Mucosa of stomach (tissue), 1 donor: Measurements from ENCODE around the gene TULP3.

Experiments used
- H3K27me3 ChIP-seq: one replicate; pipeline ENCODE4 v1.7.0; 2013; ENCODE audit warnings: mild to moderate bottlenecking, low read length; ENCODE audit not compliant: control insufficient read depth, insufficient read depth
- H3K36me3 ChIP-seq: one replicate; pipeline ENCODE4 v1.7.0; 2013; ENCODE audit warnings: low read length; ENCODE audit not compliant: control insufficient read depth, insufficient read depth
- H3K4me1 ChIP-seq: one replicate; pipeline ENCODE4 v1.7.0; 2013; ENCODE audit warnings: mild to moderate bottlenecking, low read length; ENCODE audit not compliant: control insufficient read depth, insufficient read depth
- H3K4me3 ChIP-seq: one replicate; pipeline ENCODE4 v1.7.0; 2013; ENCODE audit warnings: low read length
- H3K9ac ChIP-seq: one replicate; pipeline ENCODE4 v1.7.0; 2013; ENCODE audit warnings: mild to moderate bottlenecking, low read length, moderate library complexity
- H3K9me3 ChIP-seq: one replicate; pipeline ENCODE4 v1.7.0; 2013; ENCODE audit warnings: mild to moderate bottlenecking, low read length, moderate library complexity; ENCODE audit not compliant: control insufficient read depth
- donor health status: Pancreatic carcinoma.

The TULP3 gene

GRCh38 chr12:2961705-2962104 lies 71.0 kb downstream of the TULP3 start:
- Histone ChIP-seq H3K4me3 (no peak overlapping the region), H3K9me3 (no peaks in the 10 kb centered on the region), H3K27me3 (peaks cover 18% of the 10 kb centered on the region), H3K9ac (no peak overlapping the region), H3K4me1 (peaks cover 27% of the 10 kb centered on the region), H3K36me3 (no peaks in the 10 kb centered on the region)

- H3K4me1 ChIP-seq, result peaks cover 15% of the 10 kb centered on the region
- H3K36me3 ChIP-seq, result no peaks in the 10 kb centered on the region
- peaks cover 18% of the 10 kb centered on the region for H3K27me3 ChIP-seq
- H3K9ac ChIP-seq, result no peak overlapping the region
- no peaks in the 10 kb centered on the region for H3K9me3 ChIP-seq
- H3K4me3 ChIP-seq, result no peak overlapping the region
Measured at GRCh38 chr12:2963154-2963759, 72.6 kb downstream of the TULP3 start.

- Histone ChIP-seq H3K4me3 (no peak overlapping the region), H3K27me3 (peaks cover 18% of the 10 kb centered on the region), H3K36me3 (no peaks in the 10 kb centered on the region), H3K4me1 (peaks cover 11% of the 10 kb centered on the region), H3K9me3 (no peaks in the 10 kb centered on the region), H3K9ac (no peak overlapping the region)
Measured at GRCh38 chr12:2963760-2964292, 73.1 kb downstream of the TULP3 start.

DNA sequence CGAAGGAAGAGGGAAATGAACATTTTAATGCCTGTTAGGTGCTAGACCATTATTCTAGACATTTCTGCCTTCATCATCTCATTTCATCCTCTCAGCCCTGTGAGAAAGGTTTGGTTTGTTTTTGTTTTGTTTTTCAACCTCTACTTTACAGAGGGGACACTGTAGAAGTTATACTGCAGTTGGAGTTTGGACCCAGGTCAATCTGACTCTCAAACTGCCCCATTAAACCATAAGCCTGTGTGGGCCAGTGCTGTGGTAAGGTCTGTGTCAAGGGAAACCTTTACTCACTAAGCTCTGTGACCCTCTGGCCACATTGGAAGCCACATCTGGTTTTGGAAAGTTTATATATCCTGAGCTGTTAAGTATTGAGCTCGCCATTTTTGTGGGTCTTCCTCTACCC lies 77.0 kb downstream of the TULP3 start:
- Histone ChIP-seq H3K27me3 (no peaks in the 10 kb centered on the region), H3K4me1 (no peaks in the 10 kb centered on the region), H3K9ac (no peak overlapping the region), H3K4me3 (no peak overlapping the region), H3K36me3 (no peaks in the 10 kb centered on the region), H3K9me3 (no peaks in the 10 kb centered on the region)

- Histone ChIP-seq H3K4me3 (no peak overlapping the region), H3K9ac (no peak overlapping the region), H3K9me3 (no peaks in the 10 kb centered on the region), H3K27me3 (no peaks in the 10 kb centered on the region), H3K36me3 (no peaks in the 10 kb centered on the region), H3K4me1 (no peaks in the 10 kb centered on the region)
Measured at GRCh38 chr12:2970744-2971143, 80.1 kb downstream of the TULP3 start.

DNA sequence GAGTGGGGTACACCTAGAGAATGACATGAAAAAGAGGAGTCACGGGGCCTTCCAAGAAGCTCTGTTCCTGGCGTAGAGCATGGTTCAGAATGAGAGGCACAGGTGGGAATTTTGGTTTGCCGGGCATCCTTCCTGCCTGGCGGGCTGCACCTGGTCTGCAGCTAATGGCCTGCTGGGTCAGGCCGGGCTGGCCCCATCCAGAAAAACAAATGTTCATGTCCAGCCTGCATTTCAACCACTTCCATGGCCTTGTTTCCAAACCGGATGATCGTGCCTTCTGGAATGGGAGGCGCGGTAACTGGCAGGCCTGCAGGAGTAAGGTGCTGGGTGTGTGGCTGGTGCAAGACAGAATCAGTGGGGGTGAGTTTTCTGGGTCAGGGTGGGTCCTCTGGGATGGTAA lies 82.9 kb downstream of the TULP3 start:
- H3K4me1 ChIP-seq, result no peaks in the 10 kb centered on the region
- no peaks in the 10 kb centered on the region for H3K27me3 ChIP-seq
- no peaks in the 10 kb centered on the region for H3K36me3 ChIP-seq
- H3K4me3 ChIP-seq, result no peak overlapping the region
- H3K9ac ChIP-seq, result no peak overlapping the region
- H3K9me3 ChIP-seq, result no peaks in the 10 kb centered on the region

DNA sequence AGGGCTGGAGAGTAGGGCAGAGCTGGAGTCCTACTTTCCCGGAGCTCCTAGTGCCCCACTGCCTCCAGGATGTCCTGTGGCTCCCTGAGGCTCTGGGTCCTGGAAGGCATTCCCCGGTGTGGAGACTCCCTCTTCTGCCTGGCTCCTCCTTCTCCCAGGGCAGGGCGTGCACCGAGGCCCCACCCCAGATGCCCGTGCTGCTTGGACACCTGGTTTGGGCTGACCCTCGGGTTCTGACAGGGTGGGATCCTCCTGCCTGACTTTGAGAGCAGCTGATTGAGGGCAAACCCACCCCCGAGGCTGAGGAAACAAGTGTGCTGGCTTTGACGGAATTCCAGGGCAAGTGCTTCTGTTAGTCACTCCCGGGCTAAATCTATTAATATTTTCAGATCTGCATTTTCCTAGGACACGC lies 83.9 kb downstream of the TULP3 start:
- Histone ChIP-seq H3K27me3 (no peaks in the 10 kb centered on the region), H3K36me3 (no peaks in the 10 kb centered on the region), H3K9ac (no peak overlapping the region), H3K9me3 (no peaks in the 10 kb centered on the region), H3K4me1 (no peaks in the 10 kb centered on the region), H3K4me3 (no peak overlapping the region)

- H3K9ac ChIP-seq, result no peak overlapping the region
Measured at GRCh38 chr12:2976581-2976996, 85.9 kb downstream of the TULP3 start.

GRCh38 chr12:2977776-2978175 lies 87.1 kb downstream of the TULP3 start:
- no peaks in the 10 kb centered on the region for H3K9me3 ChIP-seq
- H3K4me1 ChIP-seq, result no peaks in the 10 kb centered on the region
- no peaks in the 10 kb centered on the region for H3K27me3 ChIP-seq
- no peak overlapping the region for H3K9ac ChIP-seq
- no peaks in the 10 kb centered on the region for H3K36me3 ChIP-seq
- H3K4me3 ChIP-seq, result no peak overlapping the region

More at GRCh38 chr12:2976581-2976996, 85.9 kb downstream of the TULP3 start:
- H3K27me3 ChIP-seq, result no peaks in the 10 kb centered on the region
- no peaks in the 10 kb centered on the region for H3K9me3 ChIP-seq
- H3K4me1 ChIP-seq, result no peaks in the 10 kb centered on the region
- H3K4me3 ChIP-seq, result no peak overlapping the region
- H3K36me3 ChIP-seq, result no peaks in the 10 kb centered on the region

DNA sequence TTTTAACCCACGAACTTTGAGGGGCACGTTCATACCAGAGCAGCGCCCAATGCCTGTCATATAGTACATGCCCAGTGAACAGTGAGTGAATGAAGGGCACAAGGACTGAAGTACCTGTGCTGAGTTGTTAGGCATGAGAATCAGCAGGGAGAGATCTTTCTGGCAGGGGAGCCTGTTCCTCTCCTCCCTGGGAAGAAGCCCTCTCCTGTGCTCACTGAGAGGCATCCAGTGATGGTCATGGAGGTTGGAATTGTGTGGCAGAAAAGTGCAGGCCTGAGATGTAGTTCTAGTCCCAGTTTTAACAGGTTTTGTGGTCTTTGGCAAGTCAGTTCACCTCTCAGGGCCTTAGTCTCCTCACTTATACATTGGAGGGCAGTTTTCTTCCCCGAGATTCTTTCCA lies 89.1 kb downstream of the TULP3 start:
- H3K36me3 ChIP-seq, result no peaks in the 10 kb centered on the region
- H3K27me3 ChIP-seq, result no peaks in the 10 kb centered on the region
- no peaks in the 10 kb centered on the region for H3K9me3 ChIP-seq
- no peak overlapping the region for H3K9ac ChIP-seq
- no peaks in the 10 kb centered on the region for H3K4me1 ChIP-seq
- H3K4me3 ChIP-seq, result no peak overlapping the region

DNA sequence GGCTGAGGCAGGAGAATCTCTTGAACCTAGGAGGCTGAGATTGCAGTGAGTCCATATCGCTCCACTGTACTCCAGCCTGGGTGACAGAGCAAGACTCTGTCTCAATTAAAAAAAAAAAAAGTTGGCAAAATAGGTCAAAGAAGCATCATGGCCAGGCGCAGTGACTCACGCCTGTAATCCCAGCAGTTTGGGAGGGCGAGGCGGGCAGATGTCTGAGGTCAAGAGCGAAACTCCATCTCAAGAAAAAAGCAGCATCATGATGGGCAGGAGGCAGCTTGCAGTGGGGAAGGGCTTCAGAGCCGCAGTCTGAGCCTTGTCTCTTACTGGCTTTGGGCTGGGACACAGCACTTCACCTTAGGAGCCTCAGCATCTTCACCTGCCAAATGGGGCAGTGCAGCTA lies 89.9 kb downstream of the TULP3 start:
- H3K9ac ChIP-seq, result no peak overlapping the region
- H3K4me1 ChIP-seq, result no peaks in the 10 kb centered on the region
- no peaks in the 10 kb centered on the region for H3K36me3 ChIP-seq
- no peaks in the 10 kb centered on the region for H3K27me3 ChIP-seq
- no peak overlapping the region for H3K4me3 ChIP-seq
- no peaks in the 10 kb centered on the region for H3K9me3 ChIP-seq

- Histone ChIP-seq H3K27me3 (no peaks in the 10 kb centered on the region), H3K9ac (no peak overlapping the region), H3K4me3 (no peak overlapping the region), H3K36me3 (no peaks in the 10 kb centered on the region), H3K4me1 (no peaks in the 10 kb centered on the region), H3K9me3 (no peaks in the 10 kb centered on the region)
Measured at GRCh38 chr12:2982361-2982760, 91.7 kb downstream of the TULP3 start.

DNA sequence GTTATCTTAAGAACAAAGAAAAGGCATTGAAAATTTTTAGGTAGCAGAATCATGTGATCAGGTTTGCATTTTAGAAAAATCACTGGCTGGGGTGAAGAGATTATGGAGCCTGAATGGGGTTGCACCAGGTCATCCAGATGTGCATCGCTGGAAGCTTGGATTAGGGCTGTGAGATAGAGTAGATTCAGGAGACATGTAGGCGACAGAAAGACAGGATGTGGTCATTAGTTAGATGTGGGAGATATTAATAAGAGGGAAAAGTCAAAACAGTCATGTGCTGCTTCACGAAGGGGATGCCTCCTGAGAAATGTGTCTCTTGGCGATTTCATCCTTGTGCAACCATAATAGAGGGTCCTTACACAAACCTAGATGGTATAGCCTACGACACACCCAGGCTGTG lies 93.6 kb downstream of the TULP3 start:
- no peak overlapping the region for H3K4me3 ChIP-seq
- H3K36me3 ChIP-seq, result no peaks in the 10 kb centered on the region
- H3K9me3 ChIP-seq, result no peaks in the 10 kb centered on the region
- H3K9ac ChIP-seq, result no peak overlapping the region
- no peaks in the 10 kb centered on the region for H3K27me3 ChIP-seq
- H3K4me1 ChIP-seq, result no peaks in the 10 kb centered on the region
